HCT116 (cell line): ENCODE measurements around the gene PRKN.

Experiments used
- POLR2A ChIP-seq: IDR thresholded peaks from 2 replicates; pipeline ENCODE4 v1.7.0; 2011; ENCODE audit warnings: borderline replicate concordance; ENCODE audit not compliant: insufficient read depth, insufficient read length; ENCODE audit errors: extremely low read depth
- TF ChIP-seq, protein P1 (sequence below), 3 experiments: fragments of 200-600 bp in 1 of 3; sonication (generic) in 1 of 3; IDR thresholded peaks in 2 of 3; conservative IDR thresholded peaks in 1 of 3; 2 replicates each; pipeline ENCODE4 v1.5.1; 2012 to 2017; ENCODE audit warnings: low read depth in 2 of 3, low read length in 2 of 3, antibody characterized with exemption in 1 of 3, borderline replicate concordance in 1 of 3, control low read depth in 1 of 3, mild to moderate bottlenecking in 1 of 3, mixed read lengths in 1 of 3, mixed run types in 1 of 3, moderate library complexity in 1 of 3; ENCODE audit not compliant: insufficient read depth in 1 of 3

DNA sequence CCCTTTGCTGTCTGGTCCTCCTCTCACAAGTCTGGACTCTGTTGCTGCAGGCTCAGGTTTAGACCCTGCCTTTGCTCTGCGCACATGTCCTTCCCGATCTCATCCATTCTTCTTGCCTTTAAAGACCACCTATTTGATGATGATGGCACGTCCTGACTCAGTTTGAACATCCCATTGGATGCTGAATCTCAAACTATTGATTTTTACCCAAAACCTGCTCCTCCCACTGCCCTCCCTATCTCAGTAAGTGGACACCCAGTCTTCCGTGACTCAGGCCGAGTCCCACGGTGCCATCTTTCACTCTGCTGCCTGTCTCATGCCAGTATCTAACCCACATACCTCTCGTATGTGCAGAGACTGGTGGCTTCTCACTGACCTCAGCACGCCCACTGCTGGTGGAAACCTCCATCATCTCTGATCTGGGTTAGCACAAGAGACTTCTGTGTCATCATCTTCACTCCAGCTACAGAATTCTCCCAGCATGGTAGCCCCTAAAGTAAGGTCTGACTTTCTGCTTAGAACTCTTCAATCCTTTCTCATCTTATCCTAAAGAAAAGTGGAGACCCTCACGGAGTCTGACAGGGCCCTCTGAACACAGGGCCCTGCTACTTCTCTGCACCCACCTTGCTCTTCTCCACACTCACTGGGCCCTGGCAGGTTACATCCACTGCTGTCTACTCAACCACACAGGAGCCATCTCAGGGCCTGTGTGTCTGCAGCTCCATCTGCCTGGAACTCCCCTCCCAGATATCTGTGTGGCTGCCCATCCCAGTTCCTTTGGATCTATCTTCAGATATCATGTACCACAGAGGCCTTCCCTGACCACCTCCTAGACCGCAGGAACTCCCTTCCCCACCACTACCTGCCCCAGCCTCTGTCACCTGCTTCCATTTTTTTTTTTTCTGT is 1066.6 kb downstream of the PRKN start:
- TF ChIP-seq, protein P1, sequence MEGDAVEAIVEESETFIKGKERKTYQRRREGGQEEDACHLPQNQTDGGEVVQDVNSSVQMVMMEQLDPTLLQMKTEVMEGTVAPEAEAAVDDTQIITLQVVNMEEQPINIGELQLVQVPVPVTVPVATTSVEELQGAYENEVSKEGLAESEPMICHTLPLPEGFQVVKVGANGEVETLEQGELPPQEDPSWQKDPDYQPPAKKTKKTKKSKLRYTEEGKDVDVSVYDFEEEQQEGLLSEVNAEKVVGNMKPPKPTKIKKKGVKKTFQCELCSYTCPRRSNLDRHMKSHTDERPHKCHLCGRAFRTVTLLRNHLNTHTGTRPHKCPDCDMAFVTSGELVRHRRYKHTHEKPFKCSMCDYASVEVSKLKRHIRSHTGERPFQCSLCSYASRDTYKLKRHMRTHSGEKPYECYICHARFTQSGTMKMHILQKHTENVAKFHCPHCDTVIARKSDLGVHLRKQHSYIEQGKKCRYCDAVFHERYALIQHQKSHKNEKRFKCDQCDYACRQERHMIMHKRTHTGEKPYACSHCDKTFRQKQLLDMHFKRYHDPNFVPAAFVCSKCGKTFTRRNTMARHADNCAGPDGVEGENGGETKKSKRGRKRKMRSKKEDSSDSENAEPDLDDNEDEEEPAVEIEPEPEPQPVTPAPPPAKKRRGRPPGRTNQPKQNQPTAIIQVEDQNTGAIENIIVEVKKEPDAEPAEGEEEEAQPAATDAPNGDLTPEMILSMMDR (IDR thresholded peaks at IDR 0.05 in 2 of 3, conservative IDR thresholded peaks at IDR 0.05 in 1 of 3; ENCODE audit: borderline replicate concordance in 1 of 3, insufficient read depth in 1 of 3, low read depth in 2 of 3, low read length in 2 of 3), result peak in 2 of 3 experiments; percentile 16 to 33; a peak in 2 of 6 replicates
- no peak for TF ChIP-seq POLR2A
